Mesenchymal stem cell (in vitro differentiated cells and primary cell): ENCODE results near the gene TEX51.
A peak's percentile ranks its signal among the peaks of the same experiment; 100 is the strongest.

ENCODE experiments used
- DNase-seq: peaks from one replicate; pipeline ENCODE4 v3.0.0-alpha.2; 2013
- H2AFZ ChIP-seq: one replicate; pipeline ENCODE4 v1.6.1; 2013; ENCODE audit warnings: low read depth, mild to moderate bottlenecking, control low read depth, inconsistent platforms, low read length, moderate library complexity
- H2AK5ac ChIP-seq: 2 replicates; pipeline ENCODE4 v1.6.1; 2013; ENCODE audit warnings: low read length, moderate library complexity, mild to moderate bottlenecking, inconsistent platforms; ENCODE audit not compliant: severe bottlenecking
- H2BK120ac ChIP-seq: one replicate; pipeline ENCODE4 v1.6.1; 2013; ENCODE audit warnings: low read depth, mild to moderate bottlenecking, inconsistent platforms, low read length, moderate library complexity
- H2BK12ac ChIP-seq, 2 experiments: one replicate each; pipeline ENCODE4 v1.6.1; 2013; ENCODE audit warnings: inconsistent platforms in 2 of 2, low read length in 2 of 2, mild to moderate bottlenecking in 2 of 2, moderate library complexity in 2 of 2, control low read depth in 1 of 2
- H2BK15ac ChIP-seq: one replicate; pipeline ENCODE4 v1.6.1; 2013; ENCODE audit warnings: mild to moderate bottlenecking, low read depth, inconsistent platforms; ENCODE audit not compliant: poor library complexity, severe bottlenecking
- H2BK5ac ChIP-seq: 2 replicates; pipeline ENCODE4 v1.6.1; 2013; ENCODE audit warnings: low read depth, mild to moderate bottlenecking, low read length, control low read depth, inconsistent platforms; ENCODE audit not compliant: poor library complexity, severe bottlenecking
- H3K14ac ChIP-seq, 2 experiments: one replicate each; pipeline ENCODE4 v1.6.1; 2013; ENCODE audit warnings: inconsistent platforms in 2 of 2, low read length in 2 of 2, control low read depth in 1 of 2, mild to moderate bottlenecking in 1 of 2, moderate library complexity in 1 of 2
- H3K18ac ChIP-seq, 2 experiments: one replicate each; pipeline ENCODE4 v1.6.1; 2013; ENCODE audit warnings: inconsistent platforms in 2 of 2, low read length in 2 of 2, control low read depth in 1 of 2, low read depth in 1 of 2, mild to moderate bottlenecking in 1 of 2
- H3K23ac ChIP-seq, 2 experiments: one replicate each; pipeline ENCODE4 v1.6.1; 2013; ENCODE audit warnings: inconsistent platforms in 2 of 2, low read length in 2 of 2, mild to moderate bottlenecking in 2 of 2, moderate library complexity in 2 of 2, control low read depth in 1 of 2
- H3K27ac ChIP-seq: 2 replicates; pipeline ENCODE4 v1.5.1; 2013; ENCODE audit warnings: mild to moderate bottlenecking, moderate library complexity, low read length, control low read depth, inconsistent platforms; ENCODE audit not compliant: poor library complexity, severe bottlenecking
- H3K27me3 ChIP-seq, 2 experiments: 2 replicates each; pipeline versions ENCODE4 v1.6.1 to v1.7.0; 2013; ENCODE audit warnings: low read length in 2 of 2, mild to moderate bottlenecking in 2 of 2, moderate library complexity in 2 of 2, control low read depth in 1 of 2, inconsistent platforms in 1 of 2; ENCODE audit not compliant: control insufficient read depth in 1 of 2, insufficient read depth in 1 of 2
- H3K36me3 ChIP-seq, 2 experiments: 2 replicates each; pipeline versions ENCODE4 v1.6.1 to v1.7.0; 2013; ENCODE audit warnings: low read length in 2 of 2, control low read depth in 1 of 2, inconsistent platforms in 1 of 2, low read depth in 1 of 2, mild to moderate bottlenecking in 1 of 2; ENCODE audit not compliant: insufficient read depth in 2 of 2, control insufficient read depth in 1 of 2
- H3K4ac ChIP-seq, 2 experiments: one replicate each; pipeline ENCODE4 v1.6.1; 2013; ENCODE audit warnings: inconsistent platforms in 2 of 2, low read length in 2 of 2, mild to moderate bottlenecking in 2 of 2, moderate library complexity in 2 of 2, control low read depth in 1 of 2, low read depth in 1 of 2
- H3K4me1 ChIP-seq: 2 replicates; pipeline ENCODE4 v1.6.1; 2013; ENCODE audit warnings: low read depth, low read length, control low read depth; ENCODE audit not compliant: control insufficient read depth, insufficient read depth
- H3K4me2 ChIP-seq: 2 replicates; pipeline ENCODE4 v1.6.1; 2013; ENCODE audit warnings: low read length, mild to moderate bottlenecking, inconsistent platforms; ENCODE audit not compliant: poor library complexity, severe bottlenecking
- H3K4me3 ChIP-seq, 2 experiments: 2 replicates each; pipeline versions ENCODE4 v1.5.1 to v1.7.0; 2013; ENCODE audit warnings: low read length in 2 of 2, mild to moderate bottlenecking in 2 of 2, control low read depth in 1 of 2, low read depth in 1 of 2; ENCODE audit not compliant: insufficient read depth in 1 of 2
- H3K79me1 ChIP-seq: replicated peaks from 2 replicates; pipeline ENCODE4 v1.6.1; 2013; ENCODE audit warnings: mild to moderate bottlenecking, control low read depth, low read length, inconsistent platforms; ENCODE audit not compliant: poor library complexity, severe bottlenecking
- H3K9ac ChIP-seq: 2 replicates; pipeline ENCODE4 v1.7.0; 2013; ENCODE audit warnings: mild to moderate bottlenecking, low read length, moderate library complexity
- H3K9me3 ChIP-seq: 2 replicates; pipeline ENCODE4 v1.7.0; 2013; ENCODE audit warnings: mild to moderate bottlenecking, low read length; ENCODE audit not compliant: control insufficient read depth
- H4K8ac ChIP-seq: one replicate; pipeline ENCODE4 v1.6.1; 2013; ENCODE audit warnings: inconsistent platforms, mild to moderate bottlenecking, low read length, moderate library complexity
- H4K91ac ChIP-seq: one replicate; pipeline ENCODE4 v1.6.1; 2013; ENCODE audit warnings: mild to moderate bottlenecking, low read length, inconsistent platforms
- WGBS: methylation state at CpG from one replicate; pipeline ENCODE4 v1.1.7; 2013; ENCODE audit warnings: mixed read lengths; 5-methylcytosine and 5-hydroxymethylcytosine counted together

The TEX51 gene

GRCh38 chr2:126885751-126886210, 12.9 kb upstream of the TEX51 start:
- Histone ChIP-seq H3K4me1 (peaks cover 9% of the 10 kb centered on the region), H3K4me3 (peak overlapping the region in 1 of 2 experiments; percentile 72)

GRCh38 chr2:126886211-126886915, 12.3 kb upstream of the TEX51 start:
- Histone ChIP-seq H3K9ac (peak overlapping the region; percentile 63), H3K9me3 (no peaks in the 10 kb centered on the region), H3K23ac (no peak overlapping the region), H3K4me3 (peak overlapping the region in 1 of 2 experiments; percentile 72), H2AK5ac (no peak overlapping the region), H2BK5ac (no peak overlapping the region), H2BK12ac (no peak overlapping the region), H3K36me3 (no peaks in the 10 kb centered on the region), H3K27ac (no peak overlapping the region), H4K91ac (no peak overlapping the region), H2AFZ (peak overlapping the region; percentile 36), H3K27me3 (peaks cover 3 to 52% of the 10 kb centered on the region in 2 experiments), H3K79me1 (no peaks in the 10 kb centered on the region), H3K14ac (no peak overlapping the region), H3K4me1 (peaks cover 9% of the 10 kb centered on the region), H2BK120ac (no peak overlapping the region), H3K4ac (no peak overlapping the region), H2BK15ac (no peak overlapping the region), H3K4me2 (no peak overlapping the region), H4K8ac (peak overlapping the region; percentile 5), H3K18ac (no peak overlapping the region)
- WGBS, result 20% methylated on average over 40 of the region's 40 CpGs
- peak; percentile 13 for DNase-seq

More at GRCh38 chr2:126885751-126886210, 12.9 kb upstream of the TEX51 start:
- no peaks in the 10 kb centered on the region for H3K9me3 ChIP-seq
- H2BK120ac ChIP-seq, result no peak overlapping the region
- no peak overlapping the region for H2AK5ac ChIP-seq
- H2BK5ac ChIP-seq, result no peak overlapping the region
- no peak overlapping the region for H3K27ac ChIP-seq
- H3K4me2 ChIP-seq, result no peak overlapping the region
- no peak overlapping the region for H4K91ac ChIP-seq
- no peak overlapping the region for H4K8ac ChIP-seq
- H3K36me3 ChIP-seq, result no peaks in the 10 kb centered on the region
- H3K27me3 ChIP-seq, result peaks cover 3 to 52% of the 10 kb centered on the region in 2 experiments
- no peak overlapping the region for H3K14ac ChIP-seq
- H3K23ac ChIP-seq, result no peak overlapping the region
- H3K9ac ChIP-seq, result peak overlapping the region; percentile 63
- H2BK15ac ChIP-seq, result no peak overlapping the region
- no peaks in the 10 kb centered on the region for H3K79me1 ChIP-seq
- H2AFZ ChIP-seq, result peak overlapping the region; percentile 36
- no peak overlapping the region for H2BK12ac ChIP-seq
- no peak for DNase-seq
- no peak overlapping the region for H3K4ac ChIP-seq
- 75% methylated on average over 18 of the region's 18 CpGs for WGBS
- H3K18ac ChIP-seq, result no peak overlapping the region

DNA sequence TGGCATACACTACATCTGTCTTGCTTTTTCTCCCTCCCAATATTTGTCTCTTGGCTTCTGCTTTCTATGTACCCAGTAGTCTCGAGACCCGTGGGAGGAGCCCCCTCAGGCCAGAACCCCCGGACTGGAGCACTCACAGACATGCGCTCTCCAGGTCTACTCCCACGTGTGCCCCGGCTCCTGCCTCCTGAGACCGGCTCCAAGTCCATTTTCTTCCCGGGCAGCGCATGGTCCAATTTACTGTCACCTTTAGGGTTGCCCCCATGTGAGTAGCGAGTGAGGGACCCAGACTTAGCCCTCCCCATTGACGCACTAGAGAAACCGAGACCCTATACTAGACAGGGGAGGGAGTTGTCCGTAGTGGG, 11.8 kb upstream of the TEX51 start:
- Histone ChIP-seq H2BK5ac (no peak overlapping the region), H3K27ac (no peak overlapping the region), H3K18ac (no peak overlapping the region), H2AK5ac (no peak overlapping the region), H4K91ac (no peak overlapping the region), H3K4me2 (no peak overlapping the region), H3K4me3 (no peak overlapping the region), H3K14ac (no peak overlapping the region), H3K36me3 (no peaks in the 10 kb centered on the region), H3K79me1 (no peaks in the 10 kb centered on the region), H3K9ac (no peak overlapping the region), H3K23ac (no peak overlapping the region), H2BK120ac (no peak overlapping the region), H4K8ac (no peak overlapping the region), H3K4ac (no peak overlapping the region), H2BK12ac (no peak overlapping the region), H2AFZ (no peak overlapping the region), H3K27me3 (peaks cover 3 to 50% of the 10 kb centered on the region in 2 experiments), H3K9me3 (no peaks in the 10 kb centered on the region), H2BK15ac (no peak overlapping the region), H3K4me1 (peaks cover 9% of the 10 kb centered on the region)
- WGBS, result 90% methylated on average over 13 of the region's 13 CpGs
- DNase-seq, result no peak

GRCh38 chr2:126887506-126887905, 11.2 kb upstream of the TEX51 start:
- WGBS, result 94% methylated on average over 9 of the region's 9 CpGs
- Histone ChIP-seq H3K4me1 (peaks cover 9% of the 10 kb centered on the region), H2AFZ (no peak overlapping the region), H2BK15ac (no peak overlapping the region), H3K4me2 (no peak overlapping the region), H2BK120ac (no peak overlapping the region), H2BK12ac (no peak overlapping the region), H3K23ac (no peak overlapping the region), H2BK5ac (no peak overlapping the region), H3K9ac (no peak overlapping the region), H3K9me3 (no peaks in the 10 kb centered on the region), H3K4me3 (no peak overlapping the region), H3K18ac (no peak overlapping the region), H3K27ac (no peak overlapping the region), H3K4ac (no peak overlapping the region), H4K91ac (no peak overlapping the region), H3K14ac (no peak overlapping the region), H3K36me3 (no peaks in the 10 kb centered on the region), H4K8ac (no peak overlapping the region), H3K27me3 (peaks cover 3 to 43% of the 10 kb centered on the region in 2 experiments), H2AK5ac (no peak overlapping the region), H3K79me1 (no peaks in the 10 kb centered on the region)
- DNase-seq, result no peak
